DMS53 treated with DMSO at 0.1 percent for 48 hours (cell line): Measurements from ENCODE around the gene DBN1.

Experiments used
- DNase-seq: peaks from one replicate; lab custom pipeline; 2025; ENCODE audit not compliant: unreplicated experiment; lab: John Stamatoyannopoulos, UW

Gene DBN1

GRCh38 chr5:177410575-177410974, 62.9 kb downstream of the DBN1 start:
- DNase-seq, result no peak

DNA sequence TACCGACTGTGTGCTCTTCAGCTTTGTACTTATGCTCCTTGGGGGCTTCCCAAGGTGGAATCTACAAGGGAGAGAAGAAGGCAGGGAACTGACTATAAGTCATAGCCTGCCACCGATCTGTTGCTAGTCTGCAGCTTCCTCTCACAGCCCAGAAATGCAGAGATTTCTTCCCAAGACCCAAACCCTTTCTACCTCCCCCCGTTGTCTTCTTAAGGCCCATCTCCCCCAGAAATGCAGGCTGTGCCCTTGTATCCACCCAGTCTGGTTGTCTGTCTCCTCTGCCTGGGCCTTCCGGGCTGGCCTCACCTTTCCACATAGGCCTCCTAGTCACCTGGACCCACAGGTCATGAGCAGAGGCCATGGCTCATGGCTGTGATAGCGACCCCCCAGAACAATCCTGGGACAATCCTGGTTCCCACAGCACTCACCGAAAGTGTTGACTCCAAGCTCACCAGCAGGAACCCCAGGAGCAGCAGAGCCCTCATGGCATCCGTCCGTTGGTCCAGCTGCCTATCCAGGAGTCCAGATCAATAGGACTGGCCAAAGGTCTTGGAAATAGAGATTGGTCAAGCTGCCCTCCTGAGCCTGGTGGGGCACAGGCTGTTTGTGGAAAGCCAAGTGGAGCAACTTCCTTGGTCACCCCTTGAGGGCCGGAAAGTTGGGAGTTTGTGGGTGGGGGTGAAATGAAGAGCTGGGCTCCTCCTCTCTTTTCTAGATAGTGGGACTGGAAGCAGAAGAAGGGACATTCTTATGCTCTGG, 64.2 kb downstream of the DBN1 start, which contains the start of gene F12:
TSS of gene F12 (minus strand) at position 522 of the 759 bp plus-strand sequence. CDS start at position 485, 37 bp downstream.
- no peak for DNase-seq
